ENCODE data around the gene RAD51AP2.
"Not testable (repeated sequence)": the region's sequence is repeated elsewhere in the genome, so short reads cannot be mapped to it uniquely, and the experiment has no call there.

RAD51AP2 gene

DNA sequence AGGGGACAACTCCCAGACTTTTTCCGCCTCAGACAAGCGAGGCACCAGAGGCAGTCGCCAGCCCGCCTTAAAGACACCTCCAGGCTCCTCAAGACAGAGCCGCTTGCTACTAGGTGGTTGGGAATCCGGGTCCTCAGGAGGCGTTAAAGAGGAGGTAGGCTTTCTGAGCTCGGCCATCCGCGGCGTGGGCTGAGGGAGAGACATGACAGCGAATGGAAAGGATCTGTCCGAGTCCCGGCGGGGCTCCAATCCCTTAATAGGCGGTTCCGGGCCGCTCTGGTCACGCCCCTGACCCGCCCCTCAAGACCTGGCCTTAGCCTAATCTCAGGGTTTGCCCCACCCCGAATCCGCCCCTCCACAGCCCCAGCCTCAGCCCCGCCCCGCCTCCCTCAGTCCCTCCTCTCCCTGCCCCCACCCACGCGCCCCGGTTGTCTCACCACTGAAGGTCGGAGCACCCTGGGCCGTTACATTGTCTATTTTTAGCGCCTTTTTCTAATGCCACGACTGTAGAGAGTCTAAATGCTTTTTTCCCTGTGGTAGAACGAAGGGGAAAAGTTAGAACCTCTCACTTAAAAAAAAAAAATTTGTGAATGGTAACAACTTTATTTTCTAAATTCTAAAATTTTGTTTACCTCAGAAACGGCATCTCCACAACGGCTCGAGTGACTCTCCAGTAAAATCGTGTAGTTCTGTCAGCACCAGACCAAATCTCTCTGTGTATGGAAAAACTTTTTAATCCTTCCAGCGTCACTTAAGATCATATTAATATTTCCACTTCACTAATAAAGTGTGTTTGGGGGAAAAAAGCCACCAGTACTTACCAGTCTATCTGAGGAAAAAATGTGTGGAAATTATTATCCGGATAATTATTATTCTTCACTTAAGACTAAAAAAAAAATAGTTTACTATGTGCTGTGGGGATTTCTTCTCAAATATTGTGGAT lies at the start of gene RAD51AP2:
Gene RAD51AP2, minus strand, starts transcription at position 229 of the 943 bp plus-strand sequence. Its CDS starts 25 bp downstream, at position 204.
- DNase-seq (ENCODE audit: low read depth in 3 of 3), result no peak

DNA sequence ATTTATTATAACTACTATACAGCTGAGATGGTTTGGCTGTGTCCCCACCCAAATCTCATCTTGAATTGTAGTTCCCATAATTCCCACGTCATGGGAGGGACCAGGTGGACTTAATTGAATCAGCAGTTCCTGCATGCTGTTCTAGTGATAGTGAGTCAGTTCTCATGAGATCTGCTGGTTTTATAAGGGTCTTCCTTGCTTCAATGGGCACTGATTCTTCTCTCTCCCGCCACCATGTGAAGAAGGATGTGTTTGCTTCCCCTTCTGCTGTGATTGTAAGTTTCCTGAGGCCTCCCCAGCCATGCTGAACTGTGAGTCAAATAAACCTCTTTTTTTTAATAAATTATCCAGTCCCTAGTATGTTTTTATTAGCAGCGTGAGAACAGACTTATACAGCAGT lies 47.5 kb upstream of the RAD51AP2 start:
- DNase-seq (ENCODE audit: low read depth in 3 of 3), result not testable (repeated sequence)

- no peak for DNase-seq (ENCODE audit: low read depth in 3 of 3)
These were observed 40.6 kb upstream of the RAD51AP2 start for GRCh38 chr2:17558878-17559277.

DNA sequence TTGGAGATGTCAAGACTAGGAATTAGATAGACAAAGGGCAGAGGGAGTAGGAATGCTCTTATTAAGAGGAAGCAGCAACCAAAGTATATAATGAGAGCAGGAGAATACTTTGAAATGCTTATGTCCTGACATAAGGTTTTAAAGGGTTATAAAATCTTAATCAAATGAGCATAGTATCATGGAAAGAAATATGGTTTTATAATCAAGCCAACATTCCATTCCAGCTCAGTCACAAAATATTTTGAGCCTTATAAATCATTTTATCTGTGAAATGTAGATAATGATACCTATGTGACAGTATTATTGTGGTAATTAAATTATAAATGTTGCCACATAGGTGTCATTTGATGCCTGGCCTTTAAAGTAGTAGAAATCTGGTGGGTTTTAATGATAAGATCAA lies 39.8 kb upstream of the RAD51AP2 start:
- no peak for DNase-seq (ENCODE audit: low read depth in 3 of 3)

- DNase-seq (ENCODE audit: low read depth in 3 of 3), result no peak
These were observed 39.4 kb upstream of the RAD51AP2 start for GRCh38 chr2:17557596-17557995.

GRCh38 chr2:17555150-17555549 lies 36.9 kb upstream of the RAD51AP2 start:
- DNase-seq (ENCODE audit: low read depth in 3 of 3), result no peak

- DNase-seq (ENCODE audit: low read depth in 3 of 3), result no peak
These were observed 32.7 kb upstream of the RAD51AP2 start for GRCh38 chr2:17550907-17551306.

GRCh38 chr2:17547737-17548136 lies 29.5 kb upstream of the RAD51AP2 start:
- DNase-seq (ENCODE audit: low read depth in 3 of 3), result no peak

GRCh38 chr2:17547237-17547636 lies 29.0 kb upstream of the RAD51AP2 start:
- no peak for DNase-seq (ENCODE audit: low read depth in 3 of 3)

DNA sequence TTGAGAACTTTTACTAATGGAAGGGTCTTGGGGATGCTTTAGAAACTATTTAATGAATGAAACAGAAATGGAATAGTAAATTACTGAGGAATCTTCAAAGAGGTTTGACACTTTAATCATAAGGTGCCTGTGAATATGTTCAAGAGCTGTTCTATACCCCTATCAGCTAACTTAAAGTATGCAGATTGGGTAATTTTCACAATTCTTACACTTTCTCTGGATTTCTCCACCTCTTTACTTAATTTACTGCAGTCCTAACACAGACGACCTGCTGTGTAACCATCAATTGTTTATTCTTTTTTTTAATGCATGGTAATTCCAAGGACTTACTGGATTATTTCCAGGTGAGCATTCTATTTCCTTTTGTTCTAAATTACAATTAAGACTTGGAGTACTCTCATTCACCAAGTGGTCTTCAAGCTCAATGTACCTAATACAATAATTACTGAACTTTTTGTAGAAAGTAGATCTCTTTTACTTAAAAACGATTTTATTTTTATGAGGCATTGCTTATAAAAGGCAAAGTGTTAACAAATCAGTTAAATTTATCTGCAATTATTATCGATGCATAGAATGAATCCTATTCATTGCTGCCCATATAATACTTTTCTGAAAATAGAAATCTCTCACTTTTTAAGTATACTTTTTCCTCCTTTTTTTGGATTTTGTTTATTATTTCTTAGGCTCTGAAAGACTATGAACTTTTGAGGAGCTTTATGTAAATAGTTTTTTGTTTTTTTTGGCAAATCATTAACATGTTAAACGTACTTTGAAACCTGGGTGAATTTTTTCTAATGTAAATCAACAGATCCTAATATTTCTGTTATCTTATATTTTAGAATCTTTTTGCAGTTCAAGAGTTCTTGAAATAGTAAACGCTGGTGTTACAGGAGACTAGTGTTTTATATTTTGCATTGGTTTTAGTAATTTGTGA lies 27.7 kb upstream of the RAD51AP2 start:
- DNase-seq (ENCODE audit: low read depth in 3 of 3), result no peak

DNA sequence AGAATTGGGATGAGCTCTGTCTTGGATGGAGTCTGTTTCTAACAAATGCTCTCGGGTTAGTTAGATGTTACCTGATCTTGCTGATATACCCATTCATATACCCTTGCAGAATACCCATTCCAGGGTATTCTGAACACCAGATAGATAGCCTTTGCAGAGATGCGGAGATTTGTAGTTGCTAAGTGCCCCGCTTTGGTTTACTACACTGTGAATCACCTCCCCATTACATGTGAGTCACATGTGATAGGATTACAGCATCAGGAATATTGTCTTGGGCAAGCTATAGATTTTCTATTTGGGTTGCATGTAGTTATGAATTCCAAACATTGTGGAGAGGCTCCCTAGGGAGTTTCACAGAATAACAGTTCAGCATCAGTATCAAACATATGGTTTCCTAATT lies 26.0 kb upstream of the RAD51AP2 start:
- no peak for DNase-seq (ENCODE audit: low read depth in 3 of 3)

DNA sequence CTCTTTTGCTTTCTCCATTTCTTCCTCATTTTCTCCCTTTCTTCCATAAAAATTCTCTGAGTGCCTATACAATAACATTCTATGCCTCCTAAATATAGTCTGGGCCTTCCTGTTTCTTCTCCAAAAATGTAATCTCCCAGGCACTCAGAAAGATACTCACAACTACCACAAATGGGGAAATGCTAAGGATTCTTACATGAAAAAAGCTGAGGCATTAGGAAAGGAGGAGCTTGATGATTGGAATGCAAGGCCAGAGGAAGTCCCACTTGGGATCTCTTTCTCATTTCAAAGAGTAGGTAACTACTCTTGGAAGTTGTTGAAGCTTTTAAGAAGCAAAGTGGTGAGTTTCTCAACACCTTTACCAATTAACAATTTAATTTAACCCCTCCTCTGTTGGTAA lies 25.6 kb upstream of the RAD51AP2 start:
- DNase-seq (ENCODE audit: low read depth in 3 of 3), result no peak

GRCh38 chr2:17543131-17543660 lies 25.0 kb upstream of the RAD51AP2 start:
- DNase-seq (ENCODE audit: low read depth in 3 of 3), result no peak

DNA sequence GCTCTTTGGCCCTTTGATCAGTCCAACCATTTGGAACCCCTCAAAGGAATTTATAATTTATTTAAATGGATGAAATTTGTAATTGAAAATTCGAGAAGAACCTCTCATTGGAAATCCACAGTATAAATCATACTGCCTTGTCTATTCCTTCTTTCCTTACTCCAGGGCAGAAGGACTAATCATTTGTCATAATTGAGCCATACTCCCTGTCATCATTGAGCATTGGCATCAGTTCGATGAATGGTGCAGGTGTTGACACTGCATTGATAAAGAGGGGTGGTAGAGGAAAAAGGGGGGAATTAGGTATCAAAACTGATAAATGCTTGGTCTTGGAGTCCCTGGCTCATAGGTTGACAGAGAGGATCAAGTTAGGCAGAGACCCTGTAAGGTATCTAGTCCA lies 24.2 kb upstream of the RAD51AP2 start:
- no peak for DNase-seq (ENCODE audit: low read depth in 3 of 3)

- DNase-seq (ENCODE audit: low read depth in 3 of 3), result no peak
These were observed 23.3 kb upstream of the RAD51AP2 start for GRCh38 chr2:17541531-17541950.

DNA sequence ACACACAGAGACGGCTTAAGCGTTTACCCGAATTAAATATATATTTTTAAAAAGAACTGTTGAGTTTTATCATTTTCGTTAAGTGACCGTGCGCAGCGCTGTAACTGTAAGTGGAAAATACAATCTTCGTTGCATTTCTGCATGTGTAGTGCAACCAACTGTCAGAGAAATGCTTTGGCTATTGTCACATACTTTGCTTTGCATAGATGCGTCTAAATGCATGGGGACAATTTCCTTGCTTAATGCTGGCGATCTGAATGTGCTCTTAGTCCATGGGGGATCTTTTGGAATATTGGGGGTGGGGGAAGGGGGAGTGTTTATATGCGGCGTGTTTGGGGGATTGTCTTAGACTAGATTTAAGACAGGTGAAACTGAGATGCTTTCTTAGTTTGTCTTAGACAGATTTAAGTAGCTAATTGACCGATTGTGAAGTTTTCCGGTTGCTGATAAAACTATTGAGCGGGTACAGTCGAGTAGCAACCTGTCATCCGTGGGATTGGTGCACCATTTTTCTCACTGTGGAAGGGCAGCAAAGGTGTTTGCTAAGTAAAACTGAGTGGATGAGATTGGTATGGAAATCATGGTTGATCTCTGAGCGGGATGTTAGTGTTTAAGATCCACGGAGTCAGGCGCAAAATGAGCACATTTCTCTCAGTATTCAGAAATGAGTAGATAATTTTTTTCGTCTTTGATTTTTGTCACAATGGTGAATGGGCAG lies 22.7 kb upstream of the RAD51AP2 start:
- DNase-seq (ENCODE audit: low read depth in 3 of 3), result no peak

DNA sequence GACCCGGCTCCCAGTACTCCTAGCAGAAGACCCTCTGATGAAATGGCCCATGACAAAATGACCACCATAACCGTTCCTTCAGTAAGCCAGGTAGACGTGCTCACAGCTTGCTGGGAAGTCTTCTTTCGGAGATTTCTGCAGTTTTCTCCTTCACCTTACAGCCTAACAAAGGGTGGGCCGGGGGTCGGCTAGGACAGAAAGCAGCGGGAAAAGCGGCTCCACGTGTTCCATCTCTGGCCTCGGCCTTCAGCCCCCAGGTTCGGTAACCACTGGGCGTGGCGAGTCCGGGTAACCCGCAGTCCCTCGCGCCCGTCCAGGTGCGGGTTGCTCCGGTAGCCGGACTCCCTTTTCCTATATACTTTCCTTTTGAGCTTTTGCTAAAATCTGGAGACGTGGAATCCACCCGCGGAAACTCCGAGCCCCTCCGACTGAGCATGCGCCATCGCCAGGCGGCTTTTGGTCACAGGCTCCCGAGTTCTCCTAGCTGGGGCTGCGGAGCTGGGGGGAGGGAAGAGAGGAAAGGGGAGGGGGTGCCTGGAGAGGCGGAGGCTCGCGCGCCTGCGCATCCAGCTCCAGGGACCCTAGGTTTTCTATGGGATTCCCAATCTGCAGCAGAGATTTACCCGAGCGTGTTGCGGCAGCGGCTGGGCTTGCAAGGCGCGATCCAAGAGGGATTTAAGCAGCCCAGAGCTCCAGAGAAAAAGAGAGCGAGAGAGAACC lies 22.0 kb upstream of the RAD51AP2 start, which contains the start of gene VSNL1:
Gene VSNL1, plus strand, starts transcription at position 604 of the 720 bp plus-strand sequence. CDS start 51,379 bp downstream, outside the sequence.
- DNase-seq (ENCODE audit: low read depth in 3 of 3), result no peak

GRCh38 chr2:17539611-17540092 lies 21.4 kb upstream of the RAD51AP2 start:
- DNase-seq (ENCODE audit: low read depth in 3 of 3), result no peak

GRCh38 chr2:17538844-17539554 lies 20.8 kb upstream of the RAD51AP2 start:
- DNase-seq (ENCODE audit: low read depth in 3 of 3), result no peak
